Measurements from ENCODE around the gene NFX1.

Gene NFX1

GRCh38 chr9:33348998-33349397 lies 58.7 kb downstream of the NFX1 start:
- no peaks in the 10 kb centered on the region for H3K27me3 ChIP-seq (ENCODE audit: low read length)
- H3K36me3 ChIP-seq (ENCODE audit: low read length): peaks cover 31% of the 10 kb centered on the region
- H3F3A ChIP-seq (ENCODE audit: insufficient read depth): no peaks in the 10 kb centered on the region
- H3K4me3 ChIP-seq (ENCODE audit: insufficient read depth, low read length, poor library complexity, severe bottlenecking): no peak overlapping the region
- no peak overlapping the region for H3K27ac ChIP-seq (ENCODE audit: low read depth, low read length)
- H3K4me2 ChIP-seq (ENCODE audit: low read depth, low read length, poor library complexity, severe bottlenecking): no peak overlapping the region
- H3K9me2 ChIP-seq (replicated peaks; ENCODE audit: insufficient read depth, low read length): no peaks in the 10 kb centered on the region
- H3K9ac ChIP-seq (ENCODE audit: low read length): no peak overlapping the region
- no peaks in the 10 kb centered on the region for H3K79me2 ChIP-seq (ENCODE audit: insufficient read depth, low read length)
- no peaks in the 10 kb centered on the region for H4K20me1 ChIP-seq (ENCODE audit: low read depth, low read length)
- H2AFZ ChIP-seq (ENCODE audit: low read depth, low read length, severe bottlenecking): no peak overlapping the region
- no peaks in the 10 kb centered on the region for H3K9me3 ChIP-seq (ENCODE audit: insufficient read depth, low read length)
- TF ChIP-seq EZH2phosphoT487 (conservative IDR thresholded peaks at IDR 0.05; ENCODE audit: low read length): no peak
- TF ChIP-seq, protein P1, sequence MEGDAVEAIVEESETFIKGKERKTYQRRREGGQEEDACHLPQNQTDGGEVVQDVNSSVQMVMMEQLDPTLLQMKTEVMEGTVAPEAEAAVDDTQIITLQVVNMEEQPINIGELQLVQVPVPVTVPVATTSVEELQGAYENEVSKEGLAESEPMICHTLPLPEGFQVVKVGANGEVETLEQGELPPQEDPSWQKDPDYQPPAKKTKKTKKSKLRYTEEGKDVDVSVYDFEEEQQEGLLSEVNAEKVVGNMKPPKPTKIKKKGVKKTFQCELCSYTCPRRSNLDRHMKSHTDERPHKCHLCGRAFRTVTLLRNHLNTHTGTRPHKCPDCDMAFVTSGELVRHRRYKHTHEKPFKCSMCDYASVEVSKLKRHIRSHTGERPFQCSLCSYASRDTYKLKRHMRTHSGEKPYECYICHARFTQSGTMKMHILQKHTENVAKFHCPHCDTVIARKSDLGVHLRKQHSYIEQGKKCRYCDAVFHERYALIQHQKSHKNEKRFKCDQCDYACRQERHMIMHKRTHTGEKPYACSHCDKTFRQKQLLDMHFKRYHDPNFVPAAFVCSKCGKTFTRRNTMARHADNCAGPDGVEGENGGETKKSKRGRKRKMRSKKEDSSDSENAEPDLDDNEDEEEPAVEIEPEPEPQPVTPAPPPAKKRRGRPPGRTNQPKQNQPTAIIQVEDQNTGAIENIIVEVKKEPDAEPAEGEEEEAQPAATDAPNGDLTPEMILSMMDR (IDR thresholded peaks at IDR 0.05; ENCODE audit: insufficient read depth, low read length, poor library complexity, severe bottlenecking): no peak

DNA sequence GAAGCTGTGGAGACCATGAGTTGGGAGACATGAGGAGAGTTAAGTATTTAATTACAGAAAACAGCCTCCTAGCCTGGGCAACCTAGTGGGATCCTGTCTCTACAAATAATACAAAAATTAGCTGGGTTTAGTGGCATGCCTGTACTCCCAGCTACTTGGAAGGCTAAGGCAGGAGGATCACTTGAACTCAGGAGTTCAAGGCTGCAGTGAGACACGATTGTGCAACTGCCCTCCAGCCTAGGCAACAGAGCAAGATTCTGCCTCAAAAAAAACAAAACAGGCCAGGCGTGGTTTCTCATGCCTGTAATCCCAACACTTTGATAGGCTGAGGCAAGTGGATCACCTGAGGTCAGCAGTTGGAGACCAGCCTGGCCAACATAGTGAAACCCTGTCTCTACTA lies 59.4 kb downstream of the NFX1 start:
- Histone ChIP-seq H3K9me2 (replicated peaks; ENCODE audit: insufficient read depth, low read length) (no peaks in the 10 kb centered on the region), H4K20me1 (ENCODE audit: low read depth, low read length) (no peaks in the 10 kb centered on the region), H3K9ac (ENCODE audit: low read length) (no peak overlapping the region), H3K4me3 (ENCODE audit: insufficient read depth, low read length, poor library complexity, severe bottlenecking) (no peak overlapping the region), H2AFZ (ENCODE audit: low read depth, low read length, severe bottlenecking) (no peak overlapping the region), H3K27me3 (ENCODE audit: low read length) (no peaks in the 10 kb centered on the region), H3K9me3 (ENCODE audit: insufficient read depth, low read length) (no peaks in the 10 kb centered on the region), H3K79me2 (ENCODE audit: insufficient read depth, low read length) (no peaks in the 10 kb centered on the region), H3K36me3 (ENCODE audit: low read length) (peaks cover 27% of the 10 kb centered on the region), H3F3A (ENCODE audit: insufficient read depth) (no peaks in the 10 kb centered on the region), H3K4me2 (ENCODE audit: low read depth, low read length, poor library complexity, severe bottlenecking) (no peak overlapping the region), H3K27ac (ENCODE audit: low read depth, low read length) (no peak overlapping the region)
- TF ChIP-seq, protein P1 (IDR thresholded peaks at IDR 0.05; ENCODE audit: insufficient read depth, low read length, poor library complexity, severe bottlenecking): no peak
- TF ChIP-seq EZH2phosphoT487 (conservative IDR thresholded peaks at IDR 0.05; ENCODE audit: low read length): no peak

- no peaks in the 10 kb centered on the region for H3F3A ChIP-seq (ENCODE audit: insufficient read depth)
- H3K9ac ChIP-seq (ENCODE audit: low read length): no peak overlapping the region
- H3K4me2 ChIP-seq (ENCODE audit: low read depth, low read length, poor library complexity, severe bottlenecking): no peak overlapping the region
- no peak overlapping the region for H2AFZ ChIP-seq (ENCODE audit: low read depth, low read length, severe bottlenecking)
- H3K9me2 ChIP-seq (replicated peaks; ENCODE audit: insufficient read depth, low read length): no peaks in the 10 kb centered on the region
- no peaks in the 10 kb centered on the region for H3K9me3 ChIP-seq (ENCODE audit: insufficient read depth, low read length)
- H3K4me3 ChIP-seq (ENCODE audit: insufficient read depth, low read length, poor library complexity, severe bottlenecking): no peak overlapping the region
- H3K79me2 ChIP-seq (ENCODE audit: insufficient read depth, low read length): no peaks in the 10 kb centered on the region
- no peak overlapping the region for H3K27ac ChIP-seq (ENCODE audit: low read depth, low read length)
- no peaks in the 10 kb centered on the region for H3K27me3 ChIP-seq (ENCODE audit: low read length)
- H3K36me3 ChIP-seq (ENCODE audit: low read length): peaks cover 30% of the 10 kb centered on the region
- TF ChIP-seq, protein P1 (IDR thresholded peaks at IDR 0.05; ENCODE audit: insufficient read depth, low read length, poor library complexity, severe bottlenecking): no peak
- TF ChIP-seq EZH2phosphoT487 (conservative IDR thresholded peaks at IDR 0.05; ENCODE audit: low read length): no peak
- H4K20me1 ChIP-seq (ENCODE audit: low read depth, low read length): no peaks in the 10 kb centered on the region
Measured at GRCh38 chr9:33350310-33350709, 60.0 kb downstream of the NFX1 start.

Data from SU-DHL-6 (cell line).